ENCODE results near the gene TNFSF11.

TNFSF11 gene

DNA sequence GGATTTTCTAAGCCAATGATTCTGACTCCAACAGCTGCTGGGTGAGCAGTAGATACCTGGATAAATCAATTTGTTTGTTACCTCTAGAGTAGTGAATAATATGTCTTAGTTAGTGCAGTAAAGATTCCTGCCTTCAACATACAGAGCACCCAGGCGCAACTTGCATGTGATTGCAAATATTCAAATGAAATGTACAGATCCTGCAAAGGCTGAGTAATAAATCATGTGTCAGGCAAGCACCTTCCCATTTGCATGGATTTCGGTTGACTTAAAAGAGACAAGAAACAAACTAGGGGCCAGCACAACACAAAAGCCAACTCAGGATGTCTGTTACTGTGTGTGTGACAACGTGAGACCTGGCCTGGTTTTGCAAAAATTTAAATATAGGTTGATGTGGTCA, 79.7 kb downstream of the TNFSF11 start:
- no peak for DNase-seq (ENCODE audit: low read depth, low spot score)

DNA sequence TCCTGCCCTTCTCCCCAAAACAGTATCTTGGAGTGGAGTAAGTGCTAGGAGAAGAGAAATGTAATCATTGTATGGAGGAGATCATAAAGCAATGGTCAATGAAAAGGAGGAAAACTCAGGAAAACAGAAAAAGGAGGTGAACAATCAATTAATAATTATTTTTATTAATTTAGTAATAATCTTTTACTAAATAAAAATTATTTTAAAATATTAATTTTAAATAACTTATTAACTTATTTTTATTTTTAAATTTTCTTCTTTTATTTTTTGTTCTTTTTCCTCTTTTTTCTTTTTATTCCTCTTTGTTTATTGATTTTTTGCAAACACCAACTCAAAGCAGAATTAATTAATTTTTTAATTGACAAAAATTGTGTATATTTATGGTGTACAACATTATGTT, 80.3 kb downstream of the TNFSF11 start:
- DNase-seq (ENCODE audit: low read depth, low spot score), result no peak

- DNase-seq (ENCODE audit: low read depth, low spot score), result no peak
Measured at GRCh38 chr13:42654722-42655121, 80.8 kb downstream of the TNFSF11 start.

DNA sequence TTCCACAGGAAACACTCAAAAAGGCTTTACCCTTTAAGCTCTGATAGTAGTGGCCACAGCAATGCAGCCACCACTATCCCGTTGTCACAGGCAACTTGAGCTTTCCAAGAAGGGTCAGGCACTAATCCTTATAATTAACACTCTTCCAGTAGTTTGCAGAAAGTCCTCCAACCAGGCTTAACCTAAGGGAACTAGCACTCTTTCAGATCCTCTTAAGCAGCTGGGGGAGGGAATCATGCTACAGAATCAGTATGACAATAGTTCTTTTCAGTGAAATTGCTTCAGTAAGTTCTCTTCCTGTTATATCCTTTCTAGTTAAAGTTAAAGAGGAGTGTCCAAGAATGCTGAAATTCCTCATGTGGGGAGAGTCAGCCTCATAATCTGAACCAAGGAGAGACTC, 82.2 kb downstream of the TNFSF11 start:
- no peak for DNase-seq (ENCODE audit: low read depth, low spot score)

DNA sequence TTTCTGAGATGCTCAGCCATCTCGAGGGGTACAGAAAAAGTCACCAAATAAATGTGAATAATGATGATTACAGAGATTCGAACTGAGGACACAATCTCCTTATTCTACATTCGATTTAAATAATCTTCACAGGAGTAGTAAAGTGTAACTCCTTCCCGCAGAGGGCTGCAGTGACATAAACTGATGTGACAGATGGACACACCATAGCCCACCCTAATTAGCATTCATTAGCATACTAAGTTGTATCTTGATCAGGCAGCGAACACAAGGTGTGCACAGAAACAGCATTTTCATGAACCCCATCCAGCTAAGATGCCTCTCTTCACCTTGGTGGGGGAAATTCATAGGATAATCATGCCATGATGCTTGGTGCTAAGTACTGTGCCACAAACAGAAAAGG, 83.0 kb downstream of the TNFSF11 start:
- no peak for DNase-seq (ENCODE audit: low read depth, low spot score)
